Subcutaneous preadipocyte (primary cell): ENCODE results near the gene MPDU1. TPM values are rescaled to one million over a fixed set of nuclear protein-coding genes. Genes with fewer than 3 reads are reported as not detected.

Source experiments
- small RNA-seq: library from RNA; depleted of rRNA; stranded (forward); fragments of <200 nt; gene quantifications from one replicate; pipeline ENCODE3, GENCODE V24; 2012
- total RNA-seq: library from RNA; depleted of rRNA; stranded (reverse); fragments of >200 nt; gene quantifications from 2 replicates; pipeline ENCODE4 v1.2.3, GENCODE V29; 2012

Gene MPDU1
- total RNA-seq, result 116 and 129 TPM in 2 replicates

DNA sequence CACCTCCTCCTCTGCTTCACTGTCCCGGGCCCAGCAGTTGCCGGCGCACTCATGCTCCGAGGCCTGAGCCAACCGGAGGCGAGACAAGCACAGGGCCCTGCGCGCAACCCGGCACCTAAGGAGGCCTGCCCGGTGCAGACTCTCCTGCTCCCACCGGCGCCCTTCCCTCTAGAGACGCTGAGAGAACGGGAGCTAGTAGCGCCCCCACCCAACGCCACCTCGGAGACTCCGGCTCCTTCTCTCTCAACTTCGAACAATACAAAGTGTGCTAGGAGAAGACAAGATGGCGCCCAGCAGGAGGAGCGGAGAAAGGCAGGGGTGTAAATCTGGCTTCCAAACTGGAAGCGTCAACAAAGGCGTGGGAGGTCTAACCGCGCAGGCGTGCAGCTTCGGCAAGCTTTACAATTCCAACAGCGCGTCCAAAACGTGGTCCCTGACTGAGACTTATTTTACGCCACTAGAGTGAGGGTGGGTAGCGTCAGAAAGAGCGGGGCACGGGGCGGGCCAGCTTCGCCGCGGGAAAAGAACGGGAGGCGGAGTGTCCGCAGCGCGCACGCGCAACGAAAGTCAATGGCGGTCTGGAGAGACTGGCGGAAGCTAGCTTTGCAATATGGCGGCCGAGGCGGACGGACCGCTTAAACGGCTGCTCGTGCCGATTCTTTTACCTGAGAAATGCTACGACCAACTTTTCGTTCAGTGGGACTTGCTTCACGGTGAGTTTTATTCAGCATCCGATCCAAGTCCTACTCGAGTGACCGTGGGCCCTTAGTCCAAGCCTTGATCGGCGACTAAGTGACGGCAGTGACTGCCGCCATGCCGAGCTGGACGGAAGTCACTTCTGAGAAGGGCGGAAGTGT is at the start of gene MPDU1:
Gene MPDU1 (plus strand): TSS at position 600 of the 857 bp plus-strand sequence. CDS start 11 bp downstream, at position 611.

GRCh38 chr17:7548585-7549400 is 34.9 kb upstream of the MPDU1 start, which contains the start of gene TNFSF12:
TSS of gene TNFSF12 (plus strand) at chr17:7549058. CDS start at chr17:7549154, 96 bp downstream.

DNA sequence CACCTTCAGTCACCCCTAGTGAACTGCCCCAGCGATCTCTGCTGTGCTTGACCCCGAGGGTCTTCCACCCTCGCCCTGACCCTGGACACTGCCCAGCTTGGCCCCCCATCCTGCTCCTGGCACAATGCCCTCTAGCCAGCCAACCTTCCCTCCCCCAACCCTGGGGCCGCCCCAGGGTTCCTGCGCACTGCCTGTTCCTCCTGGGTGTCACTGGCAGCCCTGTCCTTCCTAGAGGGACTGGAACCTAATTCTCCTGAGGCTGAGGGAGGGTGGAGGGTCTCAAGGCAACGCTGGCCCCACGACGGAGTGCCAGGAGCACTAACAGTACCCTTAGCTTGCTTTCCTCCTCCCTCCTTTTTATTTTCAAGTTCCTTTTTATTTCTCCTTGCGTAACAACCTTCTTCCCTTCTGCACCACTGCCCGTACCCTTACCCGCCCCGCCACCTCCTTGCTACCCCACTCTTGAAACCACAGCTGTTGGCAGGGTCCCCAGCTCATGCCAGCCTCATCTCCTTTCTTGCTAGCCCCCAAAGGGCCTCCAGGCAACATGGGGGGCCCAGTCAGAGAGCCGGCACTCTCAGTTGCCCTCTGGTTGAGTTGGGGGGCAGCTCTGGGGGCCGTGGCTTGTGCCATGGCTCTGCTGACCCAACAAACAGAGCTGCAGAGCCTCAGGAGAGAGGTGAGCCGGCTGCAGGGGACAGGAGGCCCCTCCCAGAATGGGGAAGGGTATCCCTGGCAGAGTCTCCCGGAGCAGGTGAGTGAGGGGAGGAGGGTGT is 24.9 kb upstream of the MPDU1 start, which contains the start of gene TNFSF13:
Gene TNFSF13 (plus strand): TSS at position 207 of the 776 bp plus-strand sequence. CDS start 290 bp downstream, at position 497.

DNA sequence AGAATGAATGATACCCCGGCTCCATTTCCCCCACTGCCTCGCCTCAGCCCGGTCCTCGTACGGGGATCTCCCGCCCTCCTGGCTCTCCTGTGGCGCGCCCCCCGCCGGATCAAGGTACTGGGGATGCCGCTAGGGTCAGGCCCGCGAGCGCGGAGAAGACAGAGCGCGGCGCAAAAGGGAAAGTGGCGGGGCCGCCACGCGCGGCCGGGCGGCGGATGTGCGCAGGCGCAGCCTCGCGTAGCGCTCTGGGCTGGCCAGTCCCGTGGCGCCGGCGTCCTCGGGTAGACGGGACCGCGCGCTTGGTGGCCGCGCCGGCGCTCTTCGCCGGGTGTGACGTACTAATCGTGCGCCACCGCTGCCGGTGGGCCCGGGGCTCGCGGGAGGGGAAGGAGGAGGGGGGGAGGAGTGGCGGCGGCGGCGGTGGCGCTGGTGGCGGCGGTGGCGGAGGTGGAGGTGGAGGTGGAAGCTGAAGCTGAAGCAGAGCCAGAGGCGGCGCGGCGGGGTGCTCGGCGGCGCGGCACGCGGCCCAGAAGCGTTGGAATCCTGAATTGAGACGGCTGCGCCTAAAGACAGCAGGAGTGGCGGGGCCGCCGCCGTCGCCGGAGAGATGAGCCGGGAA is 22.0 kb upstream of the MPDU1 start, which contains the start of gene SENP3:
Gene SENP3 (plus strand): TSS at position 331 of the 619 bp plus-strand sequence. CDS start 1,158 bp downstream, outside the sequence.

GRCh38 chr17:7579001-7579833 is 4.4 kb upstream of the MPDU1 start, which contains the start of gene CD68:
TSS of gene CD68 (plus strand) at chr17:7579638. CDS start at chr17:7579678, 40 bp downstream.

DNA sequence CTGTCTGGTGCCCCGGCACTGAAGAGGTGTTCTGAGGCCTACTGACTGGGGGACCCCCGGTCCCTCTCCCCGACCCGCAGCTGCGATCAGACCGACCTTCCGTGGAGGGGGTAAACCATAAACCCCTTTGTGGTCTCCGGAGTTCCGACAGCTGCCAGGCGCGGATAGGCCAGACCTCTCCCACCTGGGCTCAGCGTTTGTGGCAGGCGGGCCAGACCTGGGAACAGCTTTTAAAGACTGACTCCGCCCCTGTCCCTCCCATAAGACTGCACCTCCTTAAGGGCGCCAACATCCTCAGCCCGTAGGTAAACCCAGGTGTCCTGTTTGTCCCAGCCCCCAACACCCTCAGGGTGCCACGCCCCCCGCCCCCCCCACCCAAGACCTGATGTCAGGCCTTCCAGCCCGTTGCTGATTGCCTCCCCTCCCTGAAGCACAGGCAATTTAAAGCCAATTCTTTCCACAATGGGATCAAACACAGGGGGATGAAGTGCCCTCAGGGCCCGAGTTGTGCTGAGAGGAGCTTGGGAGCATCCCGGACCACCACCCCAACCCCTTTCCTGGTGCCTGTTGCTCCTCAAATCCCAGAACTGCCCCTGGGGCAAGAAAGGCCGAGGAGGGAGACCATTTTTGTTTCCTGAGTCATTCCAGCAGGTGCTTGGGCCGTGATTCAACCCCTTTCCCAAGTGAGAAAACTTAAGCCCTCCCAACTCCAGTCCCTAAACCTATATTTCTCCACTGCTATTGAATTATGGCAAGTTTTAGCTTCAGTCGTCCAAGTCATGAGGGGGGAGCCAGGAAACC is 6.4 kb downstream of the MPDU1 start, which contains the start of gene SOX15:
Gene SOX15 (minus strand): TSS at position 204 of the 801 bp plus-strand sequence. CDS start 418 bp downstream, outside the sequence.

GRCh38 chr17:7614425-7615264 is 31.0 kb downstream of the MPDU1 start, which contains the start of gene FXR2:
TSS of gene FXR2 (minus strand) at chr17:7614897. CDS start at chr17:7614532, 365 bp downstream.

DNA sequence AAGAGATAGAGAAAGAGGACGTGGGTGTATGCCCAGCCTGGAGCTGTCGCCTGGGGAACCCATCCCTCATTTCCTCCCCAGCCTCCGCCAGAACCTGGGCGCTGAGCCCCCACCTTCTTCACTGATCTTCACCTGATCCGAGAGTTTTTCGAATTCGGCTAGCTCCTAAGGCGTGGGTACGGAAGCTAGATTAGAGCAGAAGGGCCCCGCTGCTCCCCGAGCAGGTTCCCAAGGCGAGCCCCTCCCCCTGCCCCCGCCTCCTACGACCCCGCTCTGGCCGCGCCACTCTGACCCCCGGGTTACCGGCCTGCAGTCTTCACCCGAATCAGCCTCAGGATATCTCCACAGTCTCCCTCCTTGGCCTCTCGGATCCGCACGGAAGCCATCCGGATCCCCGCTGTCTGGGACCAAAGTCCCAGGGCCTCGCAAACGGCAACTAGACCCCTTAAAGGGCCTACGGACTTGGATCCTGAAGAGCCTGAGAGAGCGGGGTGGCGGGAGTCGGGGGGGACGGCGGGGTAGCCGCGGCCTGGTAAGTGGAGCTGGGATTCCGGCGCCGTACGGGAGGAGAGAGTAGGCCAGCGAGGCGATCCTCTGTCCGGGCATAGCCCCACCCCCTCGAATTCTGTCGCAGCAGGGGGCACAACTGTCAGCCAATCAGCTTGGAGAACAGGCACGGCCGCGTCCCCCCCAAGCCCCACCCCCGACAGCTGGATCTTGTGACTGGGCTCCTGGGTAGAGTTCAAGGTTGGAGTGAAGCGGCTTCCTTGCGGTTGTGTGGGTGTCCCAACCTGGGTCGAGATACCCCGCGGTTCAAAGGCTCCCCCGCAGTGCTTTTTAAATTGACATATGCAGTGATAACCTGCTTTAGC is 43.8 kb downstream of the MPDU1 start, which contains the start of gene SAT2:
Gene SAT2 (minus strand): TSS at position 572 of the 872 bp plus-strand sequence. CDS start 186 bp downstream, at position 386.

GRCh38 chr17:7629939-7630571 is 46.4 kb downstream of the MPDU1 start, which contains the start of gene SHBG:
TSS of gene SHBG (plus strand) at chr17:7630135. CDS start at chr17:7630173, 38 bp downstream.

Small RNA genes lying within 50 kb of the gene (small RNA-seq; reads per million reads assigned to genes)
- gene CD68 (not detected), gene RF00019 (not detected), gene SNORA48 (not detected), gene SNORD10 (not detected)

Other genes with a start within 250 kb of the MPDU1 start
- 0.20 and 2.2 TPM in 2 replicates for gene ACAP1, start 247.3 kb upstream of the MPDU1 start, total RNA-seq
- 2.6 and 4.1 TPM in 2 replicates for gene KCTD11, start 231.7 kb upstream of the MPDU1 start, total RNA-seq
- gene TMEM95, start 228.7 kb upstream of the MPDU1 start, total RNA-seq, result not detected in 2 replicates
- gene TNK1, start 202.8 kb upstream of the MPDU1 start, total RNA-seq, result 0.20 TPM in 1 of 2 replicates, not detected in the other
- 22.8 and 26.8 TPM in 2 replicates for gene PLSCR3, start 189.3 kb upstream of the MPDU1 start, total RNA-seq
- gene TMEM256, start 179.8 kb upstream of the MPDU1 start, total RNA-seq, result 103 and 132 TPM in 2 replicates
- 2.9 and 4.4 TPM in 2 replicates for gene NLGN2, start 176.0 kb upstream of the MPDU1 start, total RNA-seq
- not detected in 2 replicates for gene SPEM1, start 163.5 kb upstream of the MPDU1 start, total RNA-seq
- not detected in 2 replicates for gene SPEM2, start 158.2 kb upstream of the MPDU1 start, total RNA-seq
- not detected in 2 replicates for gene SPEM3, start 155.0 kb upstream of the MPDU1 start, total RNA-seq
- gene TMEM102, start 148.4 kb upstream of the MPDU1 start, total RNA-seq, result 0.98 and 1.1 TPM in 2 replicates
- under 0.01 and 0.37 TPM in 2 replicates for gene FGF11, start 144.3 kb upstream of the MPDU1 start, total RNA-seq
- gene CHRNB1, start 138.8 kb upstream of the MPDU1 start, total RNA-seq, result 2.0 and 3.7 TPM in 2 replicates
- gene ZBTB4, start 104.2 kb upstream of the MPDU1 start, total RNA-seq, result 19.1 and 19.5 TPM in 2 replicates
- not detected in 2 replicates for gene SLC35G6, start 102.4 kb upstream of the MPDU1 start, total RNA-seq
- 81.9 and 112 TPM in 2 replicates for gene POLR2A, start 99.5 kb upstream of the MPDU1 start, total RNA-seq
- 5.5 and 8.5 TPM in 2 replicates for gene TNFSF12, start 34.8 kb upstream of the MPDU1 start, total RNA-seq
- 0.59 and 1.1 TPM in 2 replicates for gene TNFSF13, start 25.1 kb upstream of the MPDU1 start, total RNA-seq
- 69.1 and 70.0 TPM in 2 replicates for gene SENP3, start 21.9 kb upstream of the MPDU1 start, total RNA-seq
- gene CD68, start 4.2 kb upstream of the MPDU1 start, total RNA-seq, result 39.7 and 53.0 TPM in 2 replicates
- 0.20 TPM in 1 of 2 replicates, not detected in the other for gene SOX15, start 6.2 kb downstream of the MPDU1 start, total RNA-seq
- 27.6 and 35.8 TPM in 2 replicates for gene FXR2, start 31.0 kb downstream of the MPDU1 start, total RNA-seq
- gene SAT2, start 44.0 kb downstream of the MPDU1 start, total RNA-seq, result 19.2 and 20.9 TPM in 2 replicates
- 0.37 and 0.39 TPM in 2 replicates for gene SHBG, start 46.3 kb downstream of the MPDU1 start, total RNA-seq
- not detected in 2 replicates for gene ATP1B2, start 67.1 kb downstream of the MPDU1 start, total RNA-seq
- gene TP53, start 103.6 kb downstream of the MPDU1 start, total RNA-seq, result 30.9 and 46.9 TPM in 2 replicates
- gene WRAP53, start 104.6 kb downstream of the MPDU1 start, total RNA-seq, result 8.1 and 10.2 TPM in 2 replicates
- gene EFNB3, start 121.3 kb downstream of the MPDU1 start, total RNA-seq, result 0.37 and 0.59 TPM in 2 replicates
- gene DNAH2, start 133.9 kb downstream of the MPDU1 start, total RNA-seq, result 0.37 and 0.39 TPM in 2 replicates